ENCODE data around the gene SLC39A2.

- TF ChIP-seq, protein P1, sequence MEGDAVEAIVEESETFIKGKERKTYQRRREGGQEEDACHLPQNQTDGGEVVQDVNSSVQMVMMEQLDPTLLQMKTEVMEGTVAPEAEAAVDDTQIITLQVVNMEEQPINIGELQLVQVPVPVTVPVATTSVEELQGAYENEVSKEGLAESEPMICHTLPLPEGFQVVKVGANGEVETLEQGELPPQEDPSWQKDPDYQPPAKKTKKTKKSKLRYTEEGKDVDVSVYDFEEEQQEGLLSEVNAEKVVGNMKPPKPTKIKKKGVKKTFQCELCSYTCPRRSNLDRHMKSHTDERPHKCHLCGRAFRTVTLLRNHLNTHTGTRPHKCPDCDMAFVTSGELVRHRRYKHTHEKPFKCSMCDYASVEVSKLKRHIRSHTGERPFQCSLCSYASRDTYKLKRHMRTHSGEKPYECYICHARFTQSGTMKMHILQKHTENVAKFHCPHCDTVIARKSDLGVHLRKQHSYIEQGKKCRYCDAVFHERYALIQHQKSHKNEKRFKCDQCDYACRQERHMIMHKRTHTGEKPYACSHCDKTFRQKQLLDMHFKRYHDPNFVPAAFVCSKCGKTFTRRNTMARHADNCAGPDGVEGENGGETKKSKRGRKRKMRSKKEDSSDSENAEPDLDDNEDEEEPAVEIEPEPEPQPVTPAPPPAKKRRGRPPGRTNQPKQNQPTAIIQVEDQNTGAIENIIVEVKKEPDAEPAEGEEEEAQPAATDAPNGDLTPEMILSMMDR (IDR thresholded peaks at IDR 0.05 in 2 of 3, conservative IDR thresholded peaks at IDR 0.05 in 1 of 3; ENCODE audit: insufficient read depth in 2 of 3, low read depth in 1 of 3, low read length in 3 of 3) = no peak
- TF ChIP-seq THRAP3 (IDR thresholded peaks at IDR 0.05; ENCODE audit: borderline replicate concordance) (no peak), FOXM1 (IDR thresholded peaks at IDR 0.05; ENCODE audit: low read depth) (no peak), FOXM1 (CRISPR knock-in tag; IDR thresholded peaks at IDR 0.05; ENCODE audit: low read depth) (no peak), ZNF395 (CRISPR knock-in tag; IDR thresholded peaks at IDR 0.05) (no peak), ZBED1 (IDR thresholded peaks at IDR 0.05) (no peak), SRF (CRISPR knock-in tag; IDR thresholded peaks at IDR 0.05) (no peak)
These were observed 23.6 kb downstream of the SLC39A2 start for GRCh38 chr14:21022686-21023085.

Measured in K562 (cell line).